K562 (cell line): ENCODE data around the gene BTBD1. TPM values are rescaled to one million over a fixed set of nuclear protein-coding genes. Genes with fewer than 3 reads are reported as not detected.
A peak's percentile ranks its signal among the peaks of the same experiment; 100 is the strongest.

ENCODE experiments used
- GTF2E2 ChIP-seq: fragments of 200-800 bp; sonication (Bioruptor generic); IDR thresholded peaks from 2 replicates; pipeline ENCODE4 v1.6.1; 2016; ENCODE audit warnings: missing genetic modification characterization, missing compliant biosample characterization
- MEIS2 ChIP-seq: fragments of 450-650 bp; IDR thresholded peaks from 2 replicates; pipeline ENCODE4 v1.6.1; 2014; ENCODE audit warnings: mild to moderate bottlenecking; ENCODE audit not compliant: partially characterized antibody
- ZNF76 ChIP-seq: fragments of 250-450 bp; sonication (Bioruptor Pico); IDR thresholded peaks from 2 replicates; pipeline ENCODE4 v1.4.0; 2020; ENCODE audit warnings: mild to moderate bottlenecking, moderate library complexity, borderline replicate concordance
- ZSCAN29 ChIP-seq: fragments of 450-650 bp; IDR thresholded peaks from 2 replicates; pipeline ENCODE4 v1.6.1; 2017
- polyA plus RNA-seq, 8 experiments: library from polyadenylated mRNA; depleted of rRNA in 4 of 8; stranded (reverse) in 5 of 8; unstranded in 3 of 8; fragments of >200 nt; fragmentation: Nextera tagmentation in 2 of 8; fragmentation: Illumina TruSeq in 1 of 8; extraction: Ambion mirVana in 2 of 8; extraction: Trizol in 1 of 8; gene quantifications; 2 replicates each; pipeline versions ENCODE4 v1.2.1 to v1.2.3, GENCODE V29; 2011 to 2014; ENCODE audit warnings: inconsistent platforms in 1 of 8, missing spikeins in 1 of 8
- total RNA-seq, 7 experiments: library from RNA; depleted of rRNA in 6 of 7; stranded (reverse); fragments of >200 nt in 6 of 7; fragmentation: Illumina TruSeq in 2 of 7; extraction: Trizol in 2 of 7; gene quantifications; 2 replicates each; pipeline versions ENCODE4 v1.2.1 to v1.2.3, GENCODE V29; 2011 to 2021; ENCODE audit warnings: low replicate concordance in 1 of 7
- TF ChIP-seq, protein P1 (sequence below): fragments of 200-800 bp; sonication (Bioruptor generic); IDR thresholded peaks from 2 replicates; pipeline ENCODE4 v1.6.1; 2017; ENCODE audit warnings: missing genetic modification characterization, missing compliant biosample characterization
- TF ChIP-seq, protein P2 (sequence below): fragments of 250-450 bp; sonication (Bioruptor Pico); IDR thresholded peaks from 2 replicates; pipeline ENCODE4 v1.8.0; 2022; ENCODE audit warnings: inconsistent platforms
- TF ChIP-seq, protein P3 (sequence below): fragments of 250-450 bp; sonication (Bioruptor Pico); IDR thresholded peaks from 2 replicates; pipeline ENCODE4 v1.8.0; 2022; ENCODE audit warnings: moderate library complexity, mild to moderate bottlenecking, inconsistent platforms

BTBD1 gene
- total and polyA plus RNA-seq, 9 of the 15 experiments (the other 6 are each of a cell fraction or from before 2014, with no cell fraction given) = 19.4 to 106 (median 90.4) TPM

DNA sequence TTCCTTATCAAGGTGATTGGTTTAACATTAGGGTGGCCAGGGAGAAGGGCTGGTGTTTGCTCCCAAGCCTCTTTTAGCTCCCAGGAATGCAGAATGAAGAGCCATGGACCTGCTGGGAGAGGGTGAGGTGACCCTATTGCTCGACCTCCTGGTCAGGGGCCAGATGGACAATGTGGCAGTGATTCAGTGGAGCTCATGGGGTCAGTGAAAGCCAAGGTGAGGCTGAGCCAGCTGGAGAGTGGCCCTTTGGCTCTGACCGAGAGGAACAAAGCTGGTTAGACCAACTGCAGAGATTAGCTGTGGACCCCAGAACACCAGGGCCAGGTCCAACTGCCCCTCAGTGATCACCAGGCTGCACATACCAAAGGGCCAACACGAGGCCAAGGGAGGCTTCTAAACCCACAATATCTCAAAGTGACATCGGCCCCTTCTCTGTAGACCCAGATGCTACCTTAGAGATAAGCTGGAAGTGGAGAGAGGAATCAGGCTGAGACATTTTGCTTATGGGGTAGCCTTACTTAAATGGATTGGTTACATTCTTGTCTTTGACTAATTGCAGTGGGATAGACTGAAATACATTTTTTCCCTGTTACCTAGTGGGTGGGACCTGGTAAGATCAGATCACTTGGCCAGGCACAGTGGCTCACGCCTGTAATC, 15.8 kb upstream of the BTBD1 start (continued):
- TF ChIP-seq, protein P1, sequence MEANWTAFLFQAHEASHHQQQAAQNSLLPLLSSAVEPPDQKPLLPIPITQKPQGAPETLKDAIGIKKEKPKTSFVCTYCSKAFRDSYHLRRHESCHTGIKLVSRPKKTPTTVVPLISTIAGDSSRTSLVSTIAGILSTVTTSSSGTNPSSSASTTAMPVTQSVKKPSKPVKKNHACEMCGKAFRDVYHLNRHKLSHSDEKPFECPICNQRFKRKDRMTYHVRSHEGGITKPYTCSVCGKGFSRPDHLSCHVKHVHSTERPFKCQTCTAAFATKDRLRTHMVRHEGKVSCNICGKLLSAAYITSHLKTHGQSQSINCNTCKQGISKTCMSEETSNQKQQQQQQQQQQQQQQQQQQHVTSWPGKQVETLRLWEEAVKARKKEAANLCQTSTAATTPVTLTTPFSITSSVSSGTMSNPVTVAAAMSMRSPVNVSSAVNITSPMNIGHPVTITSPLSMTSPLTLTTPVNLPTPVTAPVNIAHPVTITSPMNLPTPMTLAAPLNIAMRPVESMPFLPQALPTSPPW (CRISPR knock-in tag) = 0 out of 2 replicates have a peak, but pooled peaks have one; percentile 26
- TF ChIP-seq ZSCAN29 (no peak), MEIS2 (peak; percentile 43), GTF2E2 (tag) (no peak), ZNF76 (CRISPR knock-in tag) (no peak)
- TF ChIP-seq, protein P2, sequence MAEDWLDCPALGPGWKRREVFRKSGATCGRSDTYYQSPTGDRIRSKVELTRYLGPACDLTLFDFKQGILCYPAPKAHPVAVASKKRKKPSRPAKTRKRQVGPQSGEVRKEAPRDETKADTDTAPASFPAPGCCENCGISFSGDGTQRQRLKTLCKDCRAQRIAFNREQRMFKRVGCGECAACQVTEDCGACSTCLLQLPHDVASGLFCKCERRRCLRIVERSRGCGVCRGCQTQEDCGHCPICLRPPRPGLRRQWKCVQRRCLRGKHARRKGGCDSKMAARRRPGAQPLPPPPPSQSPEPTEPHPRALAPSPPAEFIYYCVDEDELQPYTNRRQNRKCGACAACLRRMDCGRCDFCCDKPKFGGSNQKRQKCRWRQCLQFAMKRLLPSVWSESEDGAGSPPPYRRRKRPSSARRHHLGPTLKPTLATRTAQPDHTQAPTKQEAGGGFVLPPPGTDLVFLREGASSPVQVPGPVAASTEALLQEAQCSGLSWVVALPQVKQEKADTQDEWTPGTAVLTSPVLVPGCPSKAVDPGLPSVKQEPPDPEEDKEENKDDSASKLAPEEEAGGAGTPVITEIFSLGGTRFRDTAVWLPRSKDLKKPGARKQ (CRISPR knock-in tag) = no peak
- TF ChIP-seq, protein P3, sequence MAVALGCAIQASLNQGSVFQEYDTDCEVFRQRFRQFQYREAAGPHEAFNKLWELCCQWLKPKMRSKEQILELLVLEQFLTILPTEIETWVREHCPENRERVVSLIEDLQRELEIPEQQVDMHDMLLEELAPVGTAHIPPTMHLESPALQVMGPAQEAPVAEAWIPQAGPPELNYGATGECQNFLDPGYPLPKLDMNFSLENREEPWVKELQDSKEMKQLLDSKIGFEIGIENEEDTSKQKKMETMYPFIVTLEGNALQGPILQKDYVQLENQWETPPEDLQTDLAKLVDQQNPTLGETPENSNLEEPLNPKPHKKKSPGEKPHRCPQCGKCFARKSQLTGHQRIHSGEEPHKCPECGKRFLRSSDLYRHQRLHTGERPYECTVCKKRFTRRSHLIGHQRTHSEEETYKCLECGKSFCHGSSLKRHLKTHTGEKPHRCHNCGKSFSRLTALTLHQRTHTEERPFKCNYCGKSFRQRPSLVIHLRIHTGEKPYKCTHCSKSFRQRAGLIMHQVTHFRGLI (CRISPR knock-in tag) = no peak
- TF ChIP-seq, all 486 proteins: peak for 17
